Keratinocyte (primary cell): ENCODE measurements around the gene PRAME. TPM values are rescaled to one million over a fixed set of nuclear protein-coding genes. Genes with fewer than 3 reads are reported as not detected.

ENCODE experiments used
- DNase-seq: peaks from one replicate; pipeline ENCODE4 v3.0.0-alpha.2; 2011; ENCODE audit warnings: low read depth, missing footprints, low spot score
- FAIRE-seq: peaks from 2 replicates; lab custom pipeline; 2011; peaks lifted over from hg19 to GRCh38; lab: Jason Lieb, UNC
- H2AFZ ChIP-seq: 2 replicates; pipeline ENCODE4 v1.6.0; 2012; ENCODE audit warnings: low read length, control low read depth, inconsistent platforms; ENCODE audit not compliant: control insufficient read depth
- H3K27ac ChIP-seq: 2 replicates; pipeline ENCODE4 v1.5.1; 2011; ENCODE audit warnings: low read length; ENCODE audit not compliant: control insufficient read depth, insufficient read depth
- H3K27me3 ChIP-seq: 3 replicates; pipeline ENCODE4 v1.6.0; 2011; ENCODE audit warnings: low read length; ENCODE audit not compliant: control insufficient read depth, insufficient read depth; ENCODE audit errors: extremely low read depth
- H3K36me3 ChIP-seq, 2 experiments: 2 replicates in 1 of 2; 3 replicates in 1 of 2; pipeline ENCODE4 v1.5.1; 2011; ENCODE audit warnings: low read length in 2 of 2, mild to moderate bottlenecking in 1 of 2; ENCODE audit not compliant: control insufficient read depth in 2 of 2, insufficient read depth in 2 of 2; ENCODE audit errors: extremely low read depth in 1 of 2
- H3K4me1 ChIP-seq: 3 replicates; pipeline ENCODE4 v1.5.1; 2011; ENCODE audit warnings: low read length; ENCODE audit not compliant: control insufficient read depth, insufficient read depth; ENCODE audit errors: extremely low read depth
- H3K4me2 ChIP-seq: 3 replicates; pipeline ENCODE4 v1.6.0; 2011; ENCODE audit warnings: low read depth, low read length; ENCODE audit not compliant: control insufficient read depth, insufficient read depth; ENCODE audit errors: extremely low read depth
- H3K4me3 ChIP-seq, 3 experiments: fragments of 200-600 bp in 1 of 3; sonication (generic) in 1 of 3; 2 replicates in 2 of 3; 3 replicates in 1 of 3; pipeline ENCODE4 v1.5.1; 2011 to 2016; ENCODE audit warnings: low read length in 3 of 3, mild to moderate bottlenecking in 3 of 3, control low read depth in 2 of 3, inconsistent platforms in 1 of 3, low read depth in 1 of 3, mixed read lengths in 1 of 3, mixed run types in 1 of 3, moderate library complexity in 1 of 3; ENCODE audit not compliant: control insufficient read depth in 2 of 3, insufficient read depth in 2 of 3; ENCODE audit errors: extremely low read depth in 1 of 3
- H3K79me2 ChIP-seq: 2 replicates; pipeline ENCODE4 v1.6.0; 2012; ENCODE audit warnings: low read length; ENCODE audit not compliant: control insufficient read depth, insufficient read depth
- H3K9ac ChIP-seq: 3 replicates; pipeline ENCODE4 v1.6.0; 2011; ENCODE audit warnings: low read length; ENCODE audit not compliant: control insufficient read depth, insufficient read depth; ENCODE audit errors: extremely low read depth
- H3K9me1 ChIP-seq: 3 replicates; pipeline ENCODE4 v1.6.0; 2011; ENCODE audit warnings: low read length; ENCODE audit not compliant: control insufficient read depth, insufficient read depth; ENCODE audit errors: extremely low read depth
- H3K9me3 ChIP-seq: 2 replicates; pipeline ENCODE4 v1.5.1; 2012; ENCODE audit warnings: low read depth, low read length; ENCODE audit not compliant: control insufficient read depth
- H4K20me1 ChIP-seq: 3 replicates; pipeline ENCODE4 v1.6.0; 2011; ENCODE audit warnings: low read length; ENCODE audit not compliant: control insufficient read depth, insufficient read depth; ENCODE audit errors: extremely low read depth
- CTCF ChIP-seq, 3 experiments: IDR thresholded peaks in 1 of 3; conservative IDR thresholded peaks in 1 of 3; optimal IDR thresholded peaks in 1 of 3; 2 replicates in 2 of 3; 3 replicates in 1 of 3; pipeline versions ENCODE3 to v1.5.1; 2011; ENCODE audit warnings: low read length in 3 of 3, mild to moderate bottlenecking in 3 of 3, moderate library complexity in 2 of 3, control low read depth in 1 of 3, inconsistent platforms in 1 of 3; ENCODE audit not compliant: insufficient read depth in 2 of 3; ENCODE audit errors: extremely low read depth in 1 of 3
- EZH2 ChIP-seq: IDR thresholded peaks from one replicate; pipeline ENCODE4 v1.6.1; 2012; ENCODE audit warnings: inconsistent platforms, mild to moderate bottlenecking, low read length, moderate library complexity
- dilution Hi-C: fragments of 300-500 bp; cut with MboI; formaldehyde crosslinking; loops from one replicate; pipeline ENCODE4 v1.7.0; 2020; ENCODE audit warnings: low sequenced_read_pairs; ENCODE audit not compliant: extremely low pct_ligation_motif_present
- polyA plus RNA-seq, 5 experiments: library from polyadenylated mRNA; depleted of rRNA in 3 of 5; stranded (reverse) in 3 of 5; stranded (forward) in 1 of 5; unstranded in 1 of 5; fragments of >200 nt; gene quantifications; 1 replicate in 1 of 5; 2 replicates in 3 of 5; 3 replicates in 1 of 5; pipeline versions ENCODE4 v1.2.1 to v1.2.3, GENCODE V29; 2011 to 2012; ENCODE audit warnings: missing spikeins in 2 of 5, low read depth in 1 of 5, low replicate concordance in 1 of 5

The PRAME gene
- polyA plus RNA-seq, 1 donor (not counting 4 experiments of a cell fraction or from before 2014, with no cell fraction given) = 0.05 TPM

GRCh38 chr22:22508274-22509176 lies 50.5 kb downstream of the PRAME start, which contains the start of gene ZNF280B:
TSS of gene ZNF280B (minus strand) at chr22:22508742. CDS start at chr22:22489398, 19,344 bp downstream.
- Histone ChIP-seq H3K27ac (no peak within 1 kb of the TSS), H3K4me3 (peak within 1 kb of the TSS in 1 of 3 experiments; percentile 2), H3K4me2 (no peak within 1 kb of the TSS), H3K36me3 (no peaks in the 10 kb centered on the region), H3K27me3 (no peaks in the 10 kb centered on the region), H2AFZ (no peak within 1 kb of the TSS), H3K9me3 (no peaks in the 10 kb centered on the region), H3K79me2 (no peaks in the 10 kb centered on the region), H3K9me1 (no peaks in the 10 kb centered on the region), H3K4me1 (no peaks in the 10 kb centered on the region), H4K20me1 (no peaks in the 10 kb centered on the region), H3K9ac (no peak within 1 kb of the TSS)
- TF ChIP-seq EZH2 (no peak), CTCF (optimal IDR thresholded peaks at IDR 0.05 in 1 of 3, IDR thresholded peaks at IDR 0.05 in 1 of 3, conservative IDR thresholded peaks at IDR 0.05 in 1 of 3; ENCODE audit: extremely low read depth in 1 of 3, insufficient read depth in 2 of 3, low read length in 3 of 3) (no peak)
- no peak for FAIRE-seq
- dilution Hi-C loops = no loop called here
- no peak for DNase-seq

- Histone ChIP-seq H3K4me1 (no peaks in the 10 kb centered on the region), H3K9me1 (no peaks in the 10 kb centered on the region), H3K79me2 (no peaks in the 10 kb centered on the region), H3K4me3 (no peak overlapping the region), H3K27me3 (no peaks in the 10 kb centered on the region), H3K9me3 (no peaks in the 10 kb centered on the region), H3K9ac (no peak overlapping the region), H2AFZ (no peak overlapping the region), H4K20me1 (no peaks in the 10 kb centered on the region), H3K4me2 (no peak overlapping the region), H3K27ac (no peak overlapping the region), H3K36me3 (no peaks in the 10 kb centered on the region)
- DNase-seq (no peak), FAIRE-seq (no peak)
- TF ChIP-seq EZH2 (no peak), CTCF (optimal IDR thresholded peaks at IDR 0.05 in 1 of 3, IDR thresholded peaks at IDR 0.05 in 1 of 3, conservative IDR thresholded peaks at IDR 0.05 in 1 of 3; ENCODE audit: extremely low read depth in 1 of 3, insufficient read depth in 2 of 3, low read length in 3 of 3) (no peak)
- dilution Hi-C loops = no loop called here
These were observed 51.3 kb downstream of the PRAME start for GRCh38 chr22:22507743-22508273.
